Caco-2 (cell line): ENCODE data around the gene NRXN3. TPM values are rescaled to one million over a fixed set of nuclear protein-coding genes. Genes with fewer than 3 reads are reported as not detected.

Source experiments
- BruUV-seq: library from RNA; stranded (reverse); fragments of 400-500 nt; replicated peaks from 2 replicates; lab custom pipeline; 2021; lab: Mats Ljungman, UMichigan
- CTCF ChIA-PET: fragments of 300-600 bp; sonication (Branson Sonifier 250); formaldehyde crosslinking; loops from one replicate; lab custom pipeline; 2022; ENCODE audit warnings: antibody characterized with exemption; lab: Charles Lee
- POLR2A ChIA-PET: fragments of 300-600 bp; sonication (Branson Sonifier 250); formaldehyde crosslinking; loops from one replicate; lab custom pipeline; 2022; ENCODE audit warnings: antibody characterized with exemption; lab: Charles Lee
- DNase-seq, 2 experiments: peaks; one replicate each; pipeline versions ENCODE4 v3.0.0 to v3.0.0-alpha.2; 2020 to 2022
- H3K27me3 ChIP-seq: replicated peaks from 2 replicates; pipeline ENCODE4 v1.6.0; 2011; ENCODE audit warnings: low read length; ENCODE audit not compliant: control insufficient read depth, insufficient read depth
- H3K36me3 ChIP-seq: 2 replicates; pipeline ENCODE4 v1.5.1; 2011; ENCODE audit warnings: low read length; ENCODE audit not compliant: control insufficient read depth, insufficient read depth
- H3K4me1 ChIP-seq: fragments of 250-450 bp; sonication (Bioruptor Pico); 2 replicates; pipeline ENCODE4 v1.5.1; 2020; ENCODE audit warnings: mild to moderate bottlenecking
- H3K4me3 ChIP-seq: 2 replicates; pipeline ENCODE4 v1.5.1; 2011; ENCODE audit warnings: low read depth, mild to moderate bottlenecking, control low read depth, low read length
- H3K9me3 ChIP-seq: fragments of 250-450 bp; sonication (Bioruptor Pico); 2 replicates; pipeline ENCODE4 v1.5.1; 2020; ENCODE audit warnings: mild to moderate bottlenecking, moderate library complexity
- H3K27ac Mint-ChIP-seq: one replicate; pipeline ENCODE4 v1.8.0; 2022; ENCODE audit warnings: mixed read lengths; ENCODE audit not compliant: unreplicated experiment
- H3K27me3 Mint-ChIP-seq: one replicate; pipeline ENCODE4 v1.8.0; 2022; ENCODE audit warnings: mixed read lengths; ENCODE audit not compliant: insufficient read depth, unreplicated experiment
- H3K36me3 Mint-ChIP-seq: one replicate; pipeline ENCODE4 v1.8.0; 2022; ENCODE audit warnings: mild to moderate bottlenecking, mixed read lengths; ENCODE audit not compliant: insufficient read depth, unreplicated experiment
- H3K4me1 Mint-ChIP-seq: one replicate; pipeline ENCODE4 v1.8.0; 2022; ENCODE audit warnings: low read depth, mixed read lengths; ENCODE audit not compliant: unreplicated experiment
- H3K4me3 Mint-ChIP-seq: one replicate; pipeline ENCODE4 v1.8.0; 2022; ENCODE audit warnings: mild to moderate bottlenecking, moderate library complexity, mixed read lengths; ENCODE audit not compliant: unreplicated experiment
- H3K9me3 Mint-ChIP-seq: one replicate; pipeline ENCODE4 v1.8.0; 2022; ENCODE audit warnings: mixed read lengths; ENCODE audit not compliant: unreplicated experiment
- intact Hi-C: fragments of 100-400 bp; cut with micrococcal nuclease; formaldehyde crosslinking; loops from one replicate; pipeline ENCODE4 v1.10.0; 2022; ENCODE audit not compliant: unreplicated experiment
- total RNA-seq: library from RNA; stranded (reverse); gene quantifications from 2 replicates; pipeline ENCODE4 v1.2.3, GENCODE V29; 2022
- TF ChIP-seq, protein P1 (sequence below), 2 experiments: fragments of 200-600 bp in 1 of 2; IDR thresholded peaks; 1 replicate in 1 of 2; 2 replicates in 1 of 2; pipeline versions ENCODE4 v1.5.1 to v1.8.0; 2011 to 2022; ENCODE audit warnings: antibody characterized with exemption in 1 of 2, control low read depth in 1 of 2, inconsistent platforms in 1 of 2, low read depth in 1 of 2, low read length in 1 of 2, mild to moderate bottlenecking in 1 of 2, moderate library complexity in 1 of 2; ENCODE audit not compliant: insufficient read depth in 1 of 2, severe bottlenecking in 1 of 2, unreplicated experiment in 1 of 2

The NRXN3 gene
- total RNA-seq, 1 experiment from 2014 or later = 12.4 TPM

GRCh38 chr14:79548836-79549235, 1378.7 kb downstream of the NRXN3 start:
- peaks cover 11% of the 10 kb centered on the region for H3K9me3 Mint-ChIP-seq
- ChIA-PET POLR2A (no interaction called here), CTCF (no interaction called here)
- no peaks in the 10 kb centered on the region for H3K36me3 ChIP-seq
- H3K4me3 ChIP-seq = no peak overlapping the region
- BruUV-seq = no TSS peak
- no peak for DNase-seq
- no peaks in the 10 kb centered on the region for H3K9me3 ChIP-seq
- peaks cover 43% of the 10 kb centered on the region for H3K4me1 ChIP-seq
- H3K27me3 ChIP-seq = no peaks in the 10 kb centered on the region
- no peaks in the 10 kb centered on the region for H3K27me3 Mint-ChIP-seq
- peaks cover 17% of the 10 kb centered on the region for H3K36me3 Mint-ChIP-seq
- TF ChIP-seq, protein P1, sequence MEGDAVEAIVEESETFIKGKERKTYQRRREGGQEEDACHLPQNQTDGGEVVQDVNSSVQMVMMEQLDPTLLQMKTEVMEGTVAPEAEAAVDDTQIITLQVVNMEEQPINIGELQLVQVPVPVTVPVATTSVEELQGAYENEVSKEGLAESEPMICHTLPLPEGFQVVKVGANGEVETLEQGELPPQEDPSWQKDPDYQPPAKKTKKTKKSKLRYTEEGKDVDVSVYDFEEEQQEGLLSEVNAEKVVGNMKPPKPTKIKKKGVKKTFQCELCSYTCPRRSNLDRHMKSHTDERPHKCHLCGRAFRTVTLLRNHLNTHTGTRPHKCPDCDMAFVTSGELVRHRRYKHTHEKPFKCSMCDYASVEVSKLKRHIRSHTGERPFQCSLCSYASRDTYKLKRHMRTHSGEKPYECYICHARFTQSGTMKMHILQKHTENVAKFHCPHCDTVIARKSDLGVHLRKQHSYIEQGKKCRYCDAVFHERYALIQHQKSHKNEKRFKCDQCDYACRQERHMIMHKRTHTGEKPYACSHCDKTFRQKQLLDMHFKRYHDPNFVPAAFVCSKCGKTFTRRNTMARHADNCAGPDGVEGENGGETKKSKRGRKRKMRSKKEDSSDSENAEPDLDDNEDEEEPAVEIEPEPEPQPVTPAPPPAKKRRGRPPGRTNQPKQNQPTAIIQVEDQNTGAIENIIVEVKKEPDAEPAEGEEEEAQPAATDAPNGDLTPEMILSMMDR (IDR thresholded peaks at IDR 0.05; ENCODE audit: insufficient read depth in 1 of 2, low read depth in 1 of 2, low read length in 1 of 2, severe bottlenecking in 1 of 2, unreplicated experiment in 1 of 2) = no peak
- intact Hi-C loops = no loop called here
- peaks cover 38% of the 10 kb centered on the region for H3K4me1 Mint-ChIP-seq
- H3K27ac Mint-ChIP-seq = peak overlapping the region; percentile 90
- H3K4me3 Mint-ChIP-seq = no peak overlapping the region

DNA sequence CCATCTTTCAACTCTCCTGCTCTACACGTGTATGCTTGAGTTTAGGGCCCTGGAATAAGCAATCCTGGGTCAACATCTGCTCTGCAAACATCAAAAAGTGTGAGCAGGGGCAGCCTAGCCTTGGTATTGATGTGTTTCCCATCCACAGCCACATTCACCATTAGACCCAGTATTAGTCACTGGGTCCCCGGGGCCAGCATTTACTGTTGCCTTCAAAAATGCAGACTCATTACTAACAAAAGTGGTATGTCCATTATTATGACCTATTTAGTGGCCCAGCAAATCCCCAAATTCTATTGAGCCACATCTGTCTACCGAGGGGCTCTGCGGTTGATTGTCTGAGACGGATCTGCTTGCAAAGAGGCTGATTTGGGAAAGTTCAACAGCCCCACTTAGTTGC, 1379.3 kb downstream of the NRXN3 start:
- intact Hi-C loops = no loop called here
- POLR2A ChIA-PET = no interaction called here
- no peak for DNase-seq
- H3K4me3 ChIP-seq = no peak overlapping the region
- H3K36me3 Mint-ChIP-seq = peaks cover 19% of the 10 kb centered on the region
- no peaks in the 10 kb centered on the region for H3K27me3 ChIP-seq
- CTCF ChIA-PET = no interaction called here
- no peaks in the 10 kb centered on the region for H3K9me3 ChIP-seq
- H3K27me3 Mint-ChIP-seq = no peaks in the 10 kb centered on the region
- H3K4me1 Mint-ChIP-seq = peaks cover 44% of the 10 kb centered on the region
- TF ChIP-seq, protein P1 (IDR thresholded peaks at IDR 0.05; ENCODE audit: insufficient read depth in 1 of 2, low read depth in 1 of 2, low read length in 1 of 2, severe bottlenecking in 1 of 2, unreplicated experiment in 1 of 2) = no peak
- no TSS peak for BruUV-seq
- H3K36me3 ChIP-seq = no peaks in the 10 kb centered on the region
- no peak overlapping the region for H3K4me3 Mint-ChIP-seq
- H3K9me3 Mint-ChIP-seq = peaks cover 18% of the 10 kb centered on the region
- peaks cover 49% of the 10 kb centered on the region for H3K4me1 ChIP-seq
- peak overlapping the region; percentile 90 for H3K27ac Mint-ChIP-seq

DNA sequence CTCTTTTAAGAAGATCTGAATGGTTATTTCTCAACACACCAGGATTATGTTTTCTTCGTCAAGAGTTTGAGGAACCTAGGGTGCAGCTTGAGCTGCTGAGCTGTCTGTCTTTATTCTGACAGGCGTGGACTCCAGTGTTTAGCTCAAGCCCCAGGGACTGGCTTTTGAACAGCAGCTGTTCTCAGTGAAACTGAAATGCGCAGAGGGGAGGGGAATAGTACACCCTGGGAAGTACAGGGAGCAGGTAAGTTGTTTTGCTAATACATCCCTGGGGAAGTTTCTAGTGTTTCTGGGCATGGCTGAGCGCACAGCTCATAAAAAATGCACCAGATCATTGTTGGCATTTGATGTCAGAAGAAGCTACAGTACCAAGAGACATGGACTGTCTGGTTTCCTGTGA, 1381.3 kb downstream of the NRXN3 start:
- no peaks in the 10 kb centered on the region for H3K27me3 ChIP-seq
- ChIA-PET CTCF (interaction anchor here (0.6 kb wide), 2 partner anchors 44 to 86 kb away, joined by 3 read pairs; no protein-coding TSS in a partner anchor), POLR2A (no interaction called here)
- peaks cover 63% of the 10 kb centered on the region for H3K4me1 ChIP-seq
- no peaks in the 10 kb centered on the region for H3K36me3 ChIP-seq
- H3K4me1 Mint-ChIP-seq = peaks cover 56% of the 10 kb centered on the region
- TF ChIP-seq, protein P1 (IDR thresholded peaks at IDR 0.05; ENCODE audit: insufficient read depth in 1 of 2, low read depth in 1 of 2, low read length in 1 of 2, severe bottlenecking in 1 of 2, unreplicated experiment in 1 of 2) = no peak
- H3K9me3 Mint-ChIP-seq = peaks cover 24% of the 10 kb centered on the region
- H3K27ac Mint-ChIP-seq = peak overlapping the region; percentile 90
- DNase-seq = peak; percentile 15 to 49
- intact Hi-C loops = loop anchor here (5.0 to 10.0 kb wide), 2 partner anchors 127 to 254 kb away; no protein-coding TSS in a partner anchor
- no TSS peak for BruUV-seq
- H3K9me3 ChIP-seq = no peaks in the 10 kb centered on the region
- peaks cover 19% of the 10 kb centered on the region for H3K36me3 Mint-ChIP-seq
- peak overlapping the region; percentile 62 for H3K4me3 Mint-ChIP-seq
- H3K27me3 Mint-ChIP-seq = no peaks in the 10 kb centered on the region
- H3K4me3 ChIP-seq = no peak overlapping the region
